Neural cell (in vitro differentiated cells): ENCODE data around the gene SFXN1. TPM values are rescaled to one million over a fixed set of nuclear protein-coding genes. Genes with fewer than 3 reads are reported as not detected.

Experiments used
- H2AFZ ChIP-seq: fragments of 200-600, 300-800 bp; sonication (generic), shearing (Covaris generic); 2 replicates; pipeline ENCODE4 v1.6.0; 2014; ENCODE audit warnings: low read depth, mild to moderate bottlenecking, antibody characterized with exemption, low read length, moderate library complexity
- H3F3A ChIP-seq: fragments of 200-600 bp; shearing (Covaris generic); 2 replicates; pipeline ENCODE4 v1.6.1; 2016; ENCODE audit warnings: mild to moderate bottlenecking, moderate library complexity, mixed read lengths, antibody characterized with exemption, low read length; ENCODE audit not compliant: insufficient read depth, poor library complexity, severe bottlenecking
- H3K27ac ChIP-seq: fragments of 200-600, 300-800 bp; sonication (generic), shearing (Covaris generic); 2 replicates; pipeline ENCODE4 v1.5.1; 2014; ENCODE audit warnings: mild to moderate bottlenecking, low read length, moderate library complexity
- H3K27me3 ChIP-seq: fragments of 300-800, 200-600 bp; sonication (generic), shearing (Covaris generic); 2 replicates; pipeline ENCODE4 v1.6.0; 2014; ENCODE audit warnings: mild to moderate bottlenecking, low read depth, low read length, moderate library complexity; ENCODE audit not compliant: insufficient read depth
- H3K36me3 ChIP-seq: fragments of 300-800, 200-600 bp; sonication (generic), shearing (Covaris generic); 2 replicates; pipeline ENCODE4 v1.5.1; 2014; ENCODE audit warnings: mild to moderate bottlenecking, antibody characterized with exemption, low read length, moderate library complexity; ENCODE audit not compliant: insufficient read depth
- H3K4me2 ChIP-seq: fragments of 300-800, 200-600 bp; sonication (generic), shearing (Covaris generic); 2 replicates; pipeline ENCODE4 v1.6.0; 2014; ENCODE audit warnings: mild to moderate bottlenecking, low read length
- H3K4me3 ChIP-seq: fragments of 300-800, 200-600 bp; sonication (generic), shearing (Covaris generic); 2 replicates; pipeline ENCODE4 v1.5.1; 2014; ENCODE audit warnings: mild to moderate bottlenecking, low read length, moderate library complexity
- H3K79me2 ChIP-seq: fragments of 200-600 bp; shearing (Covaris generic); replicated peaks from 2 replicates; pipeline ENCODE4 v1.6.0; 2014; ENCODE audit warnings: mild to moderate bottlenecking, low read length, moderate library complexity; ENCODE audit not compliant: insufficient read depth
- H3K9ac ChIP-seq: fragments of 300-800, 200-600 bp; sonication (generic), shearing (Covaris generic); 2 replicates; pipeline ENCODE4 v1.6.1; 2016; ENCODE audit warnings: mild to moderate bottlenecking, low read length, mixed read lengths
- H3K9me2 ChIP-seq: fragments of 200-600 bp; shearing (Covaris generic); 2 replicates; pipeline ENCODE4 v1.6.1; 2016; ENCODE audit warnings: mild to moderate bottlenecking, low read length, mixed read lengths; ENCODE audit not compliant: insufficient read depth
- H3K9me3 ChIP-seq: fragments of 200-600, 300-800 bp; sonication (generic), shearing (Covaris generic); 2 replicates; pipeline ENCODE4 v1.6.1; 2016; ENCODE audit warnings: mild to moderate bottlenecking, mixed run types, low read length, moderate library complexity, mixed read lengths
- H4K20me1 ChIP-seq: fragments of 200-600 bp; shearing (Covaris generic); 2 replicates; pipeline ENCODE4 v1.6.1; 2016; ENCODE audit warnings: mild to moderate bottlenecking, mixed run types; ENCODE audit not compliant: insufficient read depth
- EP300 ChIP-seq: fragments of 450-650 bp; conservative IDR thresholded peaks from 2 replicates; pipeline ENCODE4 v1.6.1; 2014; ENCODE audit warnings: antibody characterized with exemption, mild to moderate bottlenecking, moderate library complexity; ENCODE audit not compliant: poor library complexity, severe bottlenecking
- EZH2 ChIP-seq: fragments of 200-600, 300-800 bp; shearing (Covaris generic), sonication (generic); IDR thresholded peaks from 2 replicates; pipeline ENCODE4 v1.6.1; 2014; ENCODE audit warnings: antibody characterized with exemption, low read length, borderline replicate concordance, mild to moderate bottlenecking; ENCODE audit not compliant: insufficient read depth, poor library complexity, severe bottlenecking
- MXI1 ChIP-seq: fragments of 450-650 bp; conservative IDR thresholded peaks from 2 replicates; pipeline ENCODE4 v1.6.1; 2014; ENCODE audit warnings: antibody characterized with exemption, mild to moderate bottlenecking; ENCODE audit not compliant: poor library complexity, severe bottlenecking
- POLR2AphosphoS5 ChIP-seq: IDR thresholded peaks from 2 replicates; pipeline ENCODE4 v1.6.1; 2012
- RAD21 ChIP-seq: fragments of 450-650 bp; conservative IDR thresholded peaks from 2 replicates; pipeline ENCODE4 v1.6.1; 2014; ENCODE audit warnings: antibody characterized with exemption, mild to moderate bottlenecking, moderate library complexity
- REST ChIP-seq: IDR thresholded peaks from 2 replicates; pipeline ENCODE4 v1.6.1; 2012; ENCODE audit warnings: borderline replicate concordance
- SMC3 ChIP-seq: fragments of 450-650 bp; conservative IDR thresholded peaks from 2 replicates; pipeline ENCODE4 v1.6.1; 2014; ENCODE audit warnings: antibody characterized with exemption, mild to moderate bottlenecking, moderate library complexity; ENCODE audit not compliant: poor library complexity
- TAF1 ChIP-seq: IDR thresholded peaks from 2 replicates; pipeline ENCODE4 v1.6.1; 2012; ENCODE audit warnings: low read depth
- polyA plus RNA-seq: library from polyadenylated mRNA; depleted of rRNA; stranded (reverse); fragments of >200 nt; gene quantifications from 2 replicates; pipeline ENCODE4 v1.2.3, GENCODE V29; 2014
- TF ChIP-seq, protein P1 (sequence below): fragments of 450-650 bp; IDR thresholded peaks from 2 replicates; pipeline ENCODE4 v1.5.1; 2014; ENCODE audit warnings: antibody characterized with exemption, mild to moderate bottlenecking, moderate library complexity; ENCODE audit not compliant: poor library complexity, severe bottlenecking

SFXN1 gene
- polyA plus RNA-seq, 1 donor from 2014 or later = 109 TPM

DNA sequence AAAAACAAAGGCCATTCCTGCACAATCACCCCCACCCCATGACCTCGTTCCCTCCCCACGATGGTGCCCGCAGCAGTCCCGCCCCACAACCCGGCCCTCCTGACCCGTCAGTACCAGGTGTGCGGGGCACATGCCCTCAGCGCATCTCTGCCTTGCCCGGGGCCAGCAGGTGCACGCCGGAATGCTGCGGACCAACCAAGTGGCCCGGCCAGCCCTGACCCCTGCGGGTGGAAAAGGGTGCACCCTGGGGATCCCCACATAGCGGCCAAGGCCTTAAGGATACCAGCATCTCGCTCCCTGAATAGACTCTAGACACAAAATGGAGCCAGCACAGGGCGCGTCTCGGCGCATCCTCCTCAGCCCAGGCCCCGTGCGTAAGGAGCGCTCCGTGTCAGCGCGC lies 6.0 kb downstream of the SFXN1 start:
- no peak overlapping the region for H3K9ac ChIP-seq
- H3K4me3 ChIP-seq = no peak overlapping the region
- H2AFZ ChIP-seq = no peak overlapping the region
- H3K36me3 ChIP-seq = peaks cover 10% of the 10 kb centered on the region
- H4K20me1 ChIP-seq = no peaks in the 10 kb centered on the region
- H3F3A ChIP-seq = no peaks in the 10 kb centered on the region
- no peaks in the 10 kb centered on the region for H3K9me2 ChIP-seq
- no peaks in the 10 kb centered on the region for H3K9me3 ChIP-seq
- H3K27me3 ChIP-seq = no peaks in the 10 kb centered on the region
- TF ChIP-seq EZH2 (no peak), REST (no peak)
- no peak overlapping the region for H3K27ac ChIP-seq
- peaks cover 69% of the 10 kb centered on the region for H3K79me2 ChIP-seq
- no peak overlapping the region for H3K4me2 ChIP-seq

GRCh38 chr5:175484829-175485228 lies 6.5 kb downstream of the SFXN1 start:
- Histone ChIP-seq H3K9me2 (no peaks in the 10 kb centered on the region), H3K36me3 (peaks cover 10% of the 10 kb centered on the region), H3K27ac (no peak overlapping the region), H3K9me3 (no peaks in the 10 kb centered on the region), H3F3A (no peaks in the 10 kb centered on the region), H3K79me2 (peaks cover 64% of the 10 kb centered on the region), H4K20me1 (no peaks in the 10 kb centered on the region), H3K4me2 (no peak overlapping the region), H3K27me3 (no peaks in the 10 kb centered on the region), H3K9ac (no peak overlapping the region), H2AFZ (no peak overlapping the region), H3K4me3 (no peak overlapping the region)
- TF ChIP-seq MXI1 (no peak), TAF1 (no peak), EZH2 (no peak), POLR2AphosphoS5 (no peak), EP300 (no peak), RAD21 (no peak), REST (no peak), SMC3 (no peak)
- TF ChIP-seq, protein P1, sequence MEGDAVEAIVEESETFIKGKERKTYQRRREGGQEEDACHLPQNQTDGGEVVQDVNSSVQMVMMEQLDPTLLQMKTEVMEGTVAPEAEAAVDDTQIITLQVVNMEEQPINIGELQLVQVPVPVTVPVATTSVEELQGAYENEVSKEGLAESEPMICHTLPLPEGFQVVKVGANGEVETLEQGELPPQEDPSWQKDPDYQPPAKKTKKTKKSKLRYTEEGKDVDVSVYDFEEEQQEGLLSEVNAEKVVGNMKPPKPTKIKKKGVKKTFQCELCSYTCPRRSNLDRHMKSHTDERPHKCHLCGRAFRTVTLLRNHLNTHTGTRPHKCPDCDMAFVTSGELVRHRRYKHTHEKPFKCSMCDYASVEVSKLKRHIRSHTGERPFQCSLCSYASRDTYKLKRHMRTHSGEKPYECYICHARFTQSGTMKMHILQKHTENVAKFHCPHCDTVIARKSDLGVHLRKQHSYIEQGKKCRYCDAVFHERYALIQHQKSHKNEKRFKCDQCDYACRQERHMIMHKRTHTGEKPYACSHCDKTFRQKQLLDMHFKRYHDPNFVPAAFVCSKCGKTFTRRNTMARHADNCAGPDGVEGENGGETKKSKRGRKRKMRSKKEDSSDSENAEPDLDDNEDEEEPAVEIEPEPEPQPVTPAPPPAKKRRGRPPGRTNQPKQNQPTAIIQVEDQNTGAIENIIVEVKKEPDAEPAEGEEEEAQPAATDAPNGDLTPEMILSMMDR = no peak
